ENCODE measurements around the gene WFDC5. TPM values are rescaled to one million over a fixed set of nuclear protein-coding genes. Genes with fewer than 3 reads are reported as not detected.

Gene WFDC5
- total and polyA plus RNA-seq, 4 experiments from 2014 or later, result not detected

- H3K27me3 Mint-ChIP-seq, result peaks cover 21 to 44% of the 10 kb centered on the region in 2 donors
These were observed 13.1 kb upstream of the WFDC5 start for GRCh38 chr20:45128099-45128498.

GRCh38 chr20:45124365-45124764 is 9.4 kb upstream of the WFDC5 start, which contains the start of gene WFDC12:
Gene WFDC12 (minus strand): TSS chr20:45124465. CDS start chr20:45124447, 18 bp downstream.
- H3K27ac Mint-ChIP-seq, result peak within 1 kb of the TSS in 1 of 7 donors; percentile 38
- DNase-seq, result no peak
- Histone ChIP-seq H3K36me3 (ENCODE audit: insufficient read depth, low read length) (no peaks in the 10 kb centered on the region), H3K27ac (ENCODE audit: low read depth, low read length) (no peak within 1 kb of the TSS), H3K4me1 (ENCODE audit: insufficient read depth, low read length) (no peaks in the 10 kb centered on the region), H3K4me3 (ENCODE audit: low read length in 2 of 2) (no peak within 1 kb of the TSS), H3K27me3 (ENCODE audit: insufficient read depth, low read length) (no peaks in the 10 kb centered on the region), H3K9me3 (ENCODE audit: control insufficient read depth in 1 of 2, low read length in 2 of 2) (no peaks in the 10 kb centered on the region)
- POLR2A ChIA-PET (ENCODE audit: partially characterized antibody), result no interaction called here
- peaks cover 0 to 4% (median 0%) of the 10 kb centered on the region in 8 donors for H3K9me3 Mint-ChIP-seq
- peaks cover 20 to 32% of the 10 kb centered on the region in 2 donors for H3K27me3 Mint-ChIP-seq
- CTCF ChIA-PET (ENCODE audit: partially characterized antibody), result no interaction called here
- no peak within 1 kb of the TSS for H3K4me3 Mint-ChIP-seq
- H3K4me1 Mint-ChIP-seq, result no peaks in the 10 kb centered on the region
- H3K36me3 Mint-ChIP-seq, result no peaks in the 10 kb centered on the region
- intact Hi-C loops (cut with micrococcal nuclease), result no loop called here

More at GRCh38 chr20:45128099-45128498, 13.1 kb upstream of the WFDC5 start:
- ChIA-PET POLR2A (ENCODE audit: partially characterized antibody) (no interaction called here), CTCF (ENCODE audit: partially characterized antibody) (no interaction called here)
- no peaks in the 10 kb centered on the region for H3K27me3 ChIP-seq (ENCODE audit: insufficient read depth, low read length)
- H3K27ac ChIP-seq (ENCODE audit: low read depth, low read length), result no peak overlapping the region
- no peak overlapping the region for H3K4me3 Mint-ChIP-seq
- no peaks in the 10 kb centered on the region for H3K36me3 Mint-ChIP-seq
- H3K9me3 ChIP-seq (ENCODE audit: control insufficient read depth in 1 of 2, low read length in 2 of 2), result no peaks in the 10 kb centered on the region
- no peaks in the 10 kb centered on the region for H3K4me1 ChIP-seq (ENCODE audit: insufficient read depth, low read length)
- H3K36me3 ChIP-seq (ENCODE audit: insufficient read depth, low read length), result no peaks in the 10 kb centered on the region
- no peak for DNase-seq
- no peak overlapping the region for H3K27ac Mint-ChIP-seq
- no peak overlapping the region for H3K4me3 ChIP-seq (ENCODE audit: low read length in 2 of 2)
- intact Hi-C loops (cut with micrococcal nuclease), result no loop called here
- peaks cover 0 to 4% (median 0%) of the 10 kb centered on the region in 8 donors for H3K9me3 Mint-ChIP-seq
- H3K4me1 Mint-ChIP-seq, result no peaks in the 10 kb centered on the region

- Histone ChIP-seq H3K27ac (ENCODE audit: low read depth, low read length) (no peak overlapping the region), H3K4me3 (ENCODE audit: low read length in 2 of 2) (no peak overlapping the region), H3K9me3 (ENCODE audit: control insufficient read depth in 1 of 2, low read length in 2 of 2) (no peaks in the 10 kb centered on the region), H3K36me3 (ENCODE audit: insufficient read depth, low read length) (no peaks in the 10 kb centered on the region), H3K27me3 (ENCODE audit: insufficient read depth, low read length) (peaks cover 3% of the 10 kb centered on the region), H3K4me1 (ENCODE audit: insufficient read depth, low read length) (no peaks in the 10 kb centered on the region)
- Mint-ChIP-seq H3K4me3 (no peak overlapping the region), H3K9me3 (peaks cover 0 to 4% (median 0%) of the 10 kb centered on the region in 8 donors), H3K36me3 (no peaks in the 10 kb centered on the region), H3K4me1 (no peaks in the 10 kb centered on the region), H3K27me3 (peaks cover 21 to 22% of the 10 kb centered on the region in 2 donors), H3K27ac (no peak overlapping the region)
- DNase-seq, result no peak
- ChIA-PET CTCF (ENCODE audit: partially characterized antibody) (interaction anchor here (0.9 kb wide), 1 partner anchor 25 kb away, joined by 3 read pairs; no protein-coding TSS in a partner anchor), POLR2A (ENCODE audit: partially characterized antibody) (no interaction called here)
- intact Hi-C loops (cut with micrococcal nuclease), result no loop called here
These were observed 6.4 kb upstream of the WFDC5 start for GRCh38 chr20:45121388-45121787.

GRCh38 chr20:45119556-45120266 is 4.7 kb upstream of the WFDC5 start:
- no peak for DNase-seq
- intact Hi-C loops (cut with micrococcal nuclease), result no loop called here
- no peak overlapping the region for H3K4me3 ChIP-seq (ENCODE audit: low read length in 2 of 2)
- no peak overlapping the region for H3K27ac ChIP-seq (ENCODE audit: low read depth, low read length)
- H3K36me3 ChIP-seq (ENCODE audit: insufficient read depth, low read length), result no peaks in the 10 kb centered on the region
- H3K27me3 ChIP-seq (ENCODE audit: insufficient read depth, low read length), result peaks cover 3% of the 10 kb centered on the region
- no peaks in the 10 kb centered on the region for H3K36me3 Mint-ChIP-seq
- H3K4me1 Mint-ChIP-seq, result peaks cover 0 to 3% (median under 1%) of the 10 kb centered on the region in 4 donors
- ChIA-PET POLR2A (ENCODE audit: partially characterized antibody) (no interaction called here), CTCF (ENCODE audit: partially characterized antibody) (no interaction called here)
- H3K27ac Mint-ChIP-seq, result no peak overlapping the region
- H3K9me3 Mint-ChIP-seq, result peaks cover 0 to 4% (median 0%) of the 10 kb centered on the region in 8 donors
- no peak overlapping the region for H3K4me3 Mint-ChIP-seq
- no peaks in the 10 kb centered on the region for H3K9me3 ChIP-seq (ENCODE audit: control insufficient read depth in 1 of 2, low read length in 2 of 2)
- H3K4me1 ChIP-seq (ENCODE audit: insufficient read depth, low read length), result peaks cover 4% of the 10 kb centered on the region
- peaks cover 13 to 20% of the 10 kb centered on the region in 2 donors for H3K27me3 Mint-ChIP-seq

- H3K4me1 ChIP-seq (ENCODE audit: insufficient read depth, low read length), result peaks cover 4% of the 10 kb centered on the region
- peaks cover 3% of the 10 kb centered on the region for H3K27me3 ChIP-seq (ENCODE audit: insufficient read depth, low read length)
- H3K4me3 ChIP-seq (ENCODE audit: low read length in 2 of 2), result no peak overlapping the region
- Mint-ChIP-seq H3K27me3 (peaks cover 9 to 12% of the 10 kb centered on the region in 2 donors), H3K4me1 (peaks cover 0 to 6% (median 2%) of the 10 kb centered on the region in 4 donors), H3K27ac (no peak overlapping the region), H3K9me3 (no peaks in the 10 kb centered on the region), H3K36me3 (no peaks in the 10 kb centered on the region), H3K4me3 (no peak overlapping the region)
- no peaks in the 10 kb centered on the region for H3K9me3 ChIP-seq (ENCODE audit: control insufficient read depth in 1 of 2, low read length in 2 of 2)
- CTCF ChIA-PET (ENCODE audit: partially characterized antibody), result interaction anchor here (0.7 kb wide), 1 partner anchor 207 kb away, joined by 3 read pairs; no protein-coding TSS in a partner anchor
- no peak for DNase-seq
- H3K36me3 ChIP-seq (ENCODE audit: insufficient read depth, low read length), result no peaks in the 10 kb centered on the region
- POLR2A ChIA-PET (ENCODE audit: partially characterized antibody), result interaction anchor here (0.6 kb wide), 1 partner anchor 1169 kb away, joined by 3 read pairs; no protein-coding TSS in a partner anchor
- intact Hi-C loops (cut with micrococcal nuclease), result no loop called here
- H3K27ac ChIP-seq (ENCODE audit: low read depth, low read length), result no peak overlapping the region
These were observed 3.1 kb upstream of the WFDC5 start for GRCh38 chr20:45118028-45118427.

- ChIA-PET CTCF (ENCODE audit: partially characterized antibody) (no interaction called here), POLR2A (ENCODE audit: partially characterized antibody) (no interaction called here)
- Mint-ChIP-seq H3K4me1 (peaks cover 0 to 6% (median 2%) of the 10 kb centered on the region in 4 donors), H3K27me3 (peaks cover 6 to 9% of the 10 kb centered on the region in 2 donors), H3K36me3 (no peaks in the 10 kb centered on the region), H3K9me3 (no peaks in the 10 kb centered on the region), H3K4me3 (no peak overlapping the region), H3K27ac (no peak overlapping the region)
- peaks cover 3% of the 10 kb centered on the region for H3K27me3 ChIP-seq (ENCODE audit: insufficient read depth, low read length)
- H3K36me3 ChIP-seq (ENCODE audit: insufficient read depth, low read length), result no peaks in the 10 kb centered on the region
- H3K4me1 ChIP-seq (ENCODE audit: insufficient read depth, low read length), result peaks cover 4% of the 10 kb centered on the region
- DNase-seq, result no peak
- intact Hi-C loops (cut with micrococcal nuclease), result no loop called here
- H3K27ac ChIP-seq (ENCODE audit: low read depth, low read length), result no peak overlapping the region
- H3K4me3 ChIP-seq (ENCODE audit: low read length in 2 of 2), result no peak overlapping the region
- H3K9me3 ChIP-seq (ENCODE audit: control insufficient read depth in 1 of 2, low read length in 2 of 2), result no peaks in the 10 kb centered on the region
These were observed 2.6 kb upstream of the WFDC5 start for GRCh38 chr20:45117581-45117980.

- Mint-ChIP-seq H3K36me3 (no peaks in the 10 kb centered on the region), H3K4me1 (peaks cover 0 to 6% (median 2%) of the 10 kb centered on the region in 4 donors), H3K4me3 (no peak overlapping the region), H3K9me3 (no peaks in the 10 kb centered on the region), H3K27me3 (peaks cover 6 to 8% of the 10 kb centered on the region in 2 donors), H3K27ac (peak overlapping the region in 1 of 7 donors; percentile 47)
- ChIA-PET CTCF (ENCODE audit: partially characterized antibody) (interaction anchor here (1.0 kb wide), 1 partner anchor 20 kb away, joined by 3 read pairs; no protein-coding TSS in a partner anchor), POLR2A (ENCODE audit: partially characterized antibody) (no interaction called here)
- Histone ChIP-seq H3K9me3 (ENCODE audit: control insufficient read depth in 1 of 2, low read length in 2 of 2) (no peaks in the 10 kb centered on the region), H3K27ac (ENCODE audit: low read depth, low read length) (no peak overlapping the region), H3K4me1 (ENCODE audit: insufficient read depth, low read length) (peaks cover 4% of the 10 kb centered on the region), H3K27me3 (ENCODE audit: insufficient read depth, low read length) (peaks cover 3% of the 10 kb centered on the region), H3K4me3 (ENCODE audit: low read length in 2 of 2) (no peak overlapping the region), H3K36me3 (ENCODE audit: insufficient read depth, low read length) (no peaks in the 10 kb centered on the region)
- no peak for DNase-seq
- intact Hi-C loops (cut with micrococcal nuclease), result no loop called here
These were observed 855 bp upstream of the WFDC5 start for GRCh38 chr20:45115829-45116228.

Measured in CD4-positive, alpha-beta memory T cell (primary cell).